GM12878 (cell line): ENCODE results near the gene SLC4A5. TPM values are rescaled to one million over a fixed set of nuclear protein-coding genes. Genes with fewer than 3 reads are reported as not detected.
A peak's percentile ranks its signal among the peaks of the same experiment; 100 is the strongest.
"Not testable (repeated sequence)": the region's sequence is repeated elsewhere in the genome, so short reads cannot be mapped to it uniquely, and the experiment has no call there.

Experiments used
- ATAC-seq: fragments of 200-7000 bp; cut with Tn5 transposase; 3 replicates; pipeline ENCODE4 v1.9.1; 2020; ENCODE audit warnings: mild to moderate bottlenecking, moderate library complexity
- BruUV-seq: library from RNA; stranded (reverse); fragments of 400-500 nt; replicated peaks from 2 replicates; lab custom pipeline; 2021; lab: Mats Ljungman, UMichigan
- CTCF ChIA-PET: fragments of 300-600 bp; sonication (Branson Sonifier 250); formaldehyde crosslinking; extraction: SDS; loops from one replicate; lab custom pipeline; 2021; ENCODE audit warnings: inconsistent platforms; lab: Yijun Ruan, JAX
- POLR2A ChIA-PET: fragments of 350-600 bp; formaldehyde crosslinking; extraction: SDS; loops from one replicate; lab custom pipeline; 2021; ENCODE audit warnings: inconsistent platforms; lab: Charles Lee
- RAD21 ChIA-PET: fragments of 300-600 bp; sonication (Branson Sonifier 250); formaldehyde crosslinking; loops from one replicate; lab custom pipeline; 2023; ENCODE audit warnings: antibody characterized with exemption; ENCODE audit not compliant: unreplicated experiment; lab: Charles Lee
- SMC1A ChIA-PET: fragments of 300-600 bp; sonication (Branson Sonifier 250); formaldehyde crosslinking; loops from one replicate; lab custom pipeline; 2023; ENCODE audit not compliant: unreplicated experiment, uncharacterized antibody; lab: Charles Lee
- DNase-seq: peaks from one replicate; pipeline ENCODE4 v3.0.0-alpha.2; 2011; ENCODE audit warnings: low read depth, low spot score
- FAIRE-seq: peaks from 3 replicates; lab custom pipeline; 2011; peaks lifted over from hg19 to GRCh38; lab: Jason Lieb, UNC
- H2AFZ ChIP-seq: 2 replicates; pipeline ENCODE4 v1.6.0; 2011; ENCODE audit warnings: low read depth, low read length, control low read depth; ENCODE audit not compliant: control insufficient read depth
- H3K27ac ChIP-seq: 2 replicates; pipeline ENCODE4 v1.5.1; 2011; ENCODE audit warnings: control low read depth; ENCODE audit not compliant: control insufficient read depth, insufficient read depth
- H3K27me3 ChIP-seq, 2 experiments: replicated peaks in 1 of 2; 2 replicates each; pipeline versions ENCODE4 v1.6.0 to v1.6.1; 2011; ENCODE audit warnings: low read length in 1 of 2; ENCODE audit not compliant: control insufficient read depth in 2 of 2, insufficient read depth in 2 of 2
- H3K36me3 ChIP-seq, 2 experiments: 2 replicates each; pipeline ENCODE4 v1.5.1; 2011; ENCODE audit warnings: low read length in 1 of 2; ENCODE audit not compliant: control insufficient read depth in 2 of 2, insufficient read depth in 2 of 2
- H3K4me1 ChIP-seq: 2 replicates; pipeline ENCODE4 v1.6.1; 2011; ENCODE audit warnings: mild to moderate bottlenecking, low read length, moderate library complexity, mixed read lengths; ENCODE audit not compliant: control insufficient read depth, insufficient read depth
- H3K4me2 ChIP-seq: 2 replicates; pipeline ENCODE4 v1.6.0; 2011; ENCODE audit warnings: control low read depth; ENCODE audit not compliant: control insufficient read depth, insufficient read depth
- H3K4me3 ChIP-seq: fragments of 200-600 bp; sonication (generic); 2 replicates; pipeline ENCODE4 v1.5.1; 2016
- H3K79me2 ChIP-seq: 2 replicates; pipeline ENCODE4 v1.6.0; 2011; ENCODE audit warnings: low read length; ENCODE audit not compliant: control insufficient read depth, insufficient read depth
- H3K9ac ChIP-seq: 2 replicates; pipeline ENCODE4 v1.8.0; 2011; ENCODE audit warnings: low read length, control low read depth, mixed read lengths; ENCODE audit not compliant: control insufficient read depth, insufficient read depth
- H3K9me3 ChIP-seq: replicated peaks from 3 replicates; pipeline ENCODE4 v1.5.1; 2011; ENCODE audit warnings: mild to moderate bottlenecking, low read length; ENCODE audit not compliant: control insufficient read depth, insufficient read depth
- H4K20me1 ChIP-seq: 2 replicates; pipeline ENCODE4 v1.6.0; 2011; ENCODE audit not compliant: control insufficient read depth, insufficient read depth
- SMAD5 ChIP-seq: IDR thresholded peaks from 2 replicates; pipeline ENCODE4 v1.6.1; 2016; ENCODE audit warnings: antibody characterized with exemption, low read depth
- SPI1 ChIP-seq: IDR thresholded peaks from 2 replicates; pipeline ENCODE4 v1.6.1; 2011; ENCODE audit warnings: low read depth, mild to moderate bottlenecking, low read length, moderate library complexity, borderline replicate concordance; ENCODE audit not compliant: insufficient read depth
- WGBS: methylation state at CpG from one replicate; pipeline ENCODE4 v1.1.6; 2016; ENCODE audit warnings: low lambda C conversion rate; ENCODE audit not compliant: insufficient replicate concordance, insufficient coverage; ENCODE audit errors: missing lambda C conversion rate; 5-methylcytosine and 5-hydroxymethylcytosine counted together
- in situ Hi-C: fragments of 300-500 bp; cut with MboI; formaldehyde crosslinking; loops from 9 replicates; pipeline ENCODE4 v1.14.3; 2018; ENCODE audit warnings: mixed read lengths
- intact Hi-C: fragments of 100-400 bp; cut with micrococcal nuclease; formaldehyde crosslinking; loops from one replicate; pipeline ENCODE4 v1.14.2; 2022; ENCODE audit not compliant: unreplicated experiment
- polyA plus RNA-seq, 11 experiments: library from polyadenylated mRNA; depleted of rRNA in 4 of 11; unstranded in 6 of 11; stranded (reverse) in 5 of 11; fragments of >200 nt; fragmentation: Nextera tagmentation in 4 of 11; fragmentation: Illumina TruSeq in 1 of 11; extraction: Ambion mirVana in 4 of 11; extraction: Trizol in 1 of 11; gene quantifications; 1 replicate in 1 of 11; 2 replicates in 10 of 11; pipeline versions ENCODE4 v1.2.1 to v1.2.3, GENCODE V29; 2011 to 2016; ENCODE audit warnings: inconsistent platforms in 2 of 11, missing spikeins in 2 of 11, low read depth in 1 of 11
- total RNA-seq, 4 experiments: library from RNA; depleted of rRNA in 3 of 4; stranded (reverse); fragments of >200 nt in 3 of 4; fragmentation: Illumina TruSeq in 1 of 4; extraction: Trizol in 1 of 4; gene quantifications; 2 replicates each; pipeline versions ENCODE4 v1.2.1 to v1.2.3, GENCODE V29; 2013 to 2021

Gene SLC4A5
- total and polyA plus RNA-seq, 10 of the 15 experiments (the other 5 are each of a cell fraction or from before 2014, with no cell fraction given) = 0.15 to 4.7 (median 1.6) TPM

DNA sequence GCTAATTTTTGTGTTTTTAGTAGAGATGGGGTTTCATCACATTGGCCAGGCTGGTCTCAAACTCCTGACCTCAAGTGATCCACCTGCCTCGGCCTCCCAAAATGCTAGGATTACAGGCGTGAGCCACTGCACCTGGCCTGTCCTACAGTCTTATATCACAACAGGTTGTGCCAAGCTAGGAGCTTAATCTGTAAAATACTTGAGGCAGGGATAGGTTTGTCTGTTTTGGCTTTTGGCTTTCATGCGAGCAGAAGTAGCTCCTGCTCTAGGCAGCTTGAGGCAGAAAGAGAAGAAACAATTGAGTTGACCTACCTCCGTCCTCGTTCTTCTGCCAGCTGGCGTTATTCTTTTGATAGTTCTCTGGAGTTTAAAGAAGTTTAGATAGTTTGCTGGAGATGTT, 127.4 kb downstream of the SLC4A5 start:
- ATAC-seq, in situ Hi-C loops: not testable (repeated sequence)

DNA sequence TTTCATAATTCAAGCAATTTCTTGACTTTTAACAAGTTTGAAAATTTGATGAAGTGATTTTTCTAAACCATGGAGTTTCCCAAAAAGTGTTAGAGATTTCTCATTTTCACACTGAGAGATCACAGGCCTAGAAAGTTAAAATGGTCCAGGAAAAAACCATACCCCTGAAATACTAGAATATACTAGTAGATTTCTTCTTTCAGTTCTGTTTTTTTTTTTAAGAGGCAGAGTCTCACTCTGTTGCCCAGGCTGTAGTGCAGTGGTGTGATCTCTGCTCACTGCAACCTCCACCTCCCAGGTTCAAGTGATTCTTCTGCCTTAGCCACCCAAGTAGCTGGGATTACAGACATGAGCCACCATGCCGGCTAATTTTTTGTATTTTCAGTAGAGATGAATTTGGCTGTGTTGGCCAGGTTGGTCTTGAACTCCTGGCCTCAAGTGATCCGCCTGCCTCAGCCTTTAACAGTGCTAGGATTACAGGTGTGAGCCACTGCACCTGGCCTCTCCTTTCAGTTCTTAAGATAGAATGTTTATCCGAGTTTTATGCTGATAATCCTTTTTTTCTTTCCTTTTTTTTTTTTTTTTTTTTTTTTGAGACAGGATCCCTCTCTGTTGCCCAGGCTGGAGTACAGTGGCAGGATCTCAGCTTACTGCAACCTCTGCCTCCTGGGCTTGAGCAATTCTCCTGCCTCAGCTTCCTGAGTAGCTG, 130.4 kb downstream of the SLC4A5 start:
- no peak for DNase-seq
- Histone ChIP-seq H3K36me3 (peaks cover 15 to 53% of the 10 kb centered on the region in 2 experiments), H3K27ac (no peak overlapping the region; the same call in 1 of the 2 replicates), H3K4me2 (no peak overlapping the region), H3K9ac (no peak overlapping the region), H3K79me2 (peaks cover 6% of the 10 kb centered on the region), H3K27me3 (no peaks in the 10 kb centered on the region), H3K4me3 (no peak overlapping the region), H3K4me1 (no peaks in the 10 kb centered on the region; the same call in 1 of the 2 replicates), H2AFZ (no peak overlapping the region), H3K9me3 (no peaks in the 10 kb centered on the region), H4K20me1 (no peaks in the 10 kb centered on the region)
- 100% methylated on average over 3 of the region's 3 CpGs for WGBS
- ATAC-seq = peak; percentile 75
- TF ChIP-seq SPI1 (peak; percentile 32; the same call in 1 of the 2 replicates), SMAD5 (no peak)
- ChIA-PET CTCF (interaction anchor here (2.4 kb wide), 1 partner anchor 13 kb away, joined by 11 read pairs; the partner anchor contains the start of gene MTHFD2), SMC1A (interaction anchor here (1.3 to 2.1 kb wide), 2 partner anchors 13 to 92 kb away, joined by 3 to 10 read pairs; no protein-coding TSS in a partner anchor), RAD21 (no interaction called here), POLR2A (interaction anchor here (0.7 to 1.3 kb wide), 2 partner anchors 35 to 38 kb away, joined by 7 to 11 read pairs; partner anchors contain the start of gene MOB1A)
- in situ Hi-C loops = no loop called here
- BruUV-seq = no TSS peak
- FAIRE-seq = no peak
- intact Hi-C loops = no loop called here

More for the DNA sequence above, 127.4 kb downstream of the SLC4A5 start:
- ChIA-PET POLR2A (interaction anchor here (0.7 kb wide), 2 partner anchors 15 to 43 kb away, joined by 3 to 4 read pairs; no protein-coding TSS in a partner anchor), SMC1A (interaction anchor here (0.8 to 1.9 kb wide), 7 partner anchors 8 to 389 kb away, joined by 3 to 11 read pairs (median 3); no protein-coding TSS in a partner anchor), CTCF (interaction anchor here (0.6 to 2.0 kb wide), 11 partner anchors 9 to 392 kb away, joined by 3 to 12 read pairs (median 4); no protein-coding TSS in a partner anchor), RAD21 (interaction anchor here (1.1 to 2.9 kb wide), 2 partner anchors 11 to 34 kb away, joined by 3 to 10 read pairs; no protein-coding TSS in a partner anchor)
- H3K4me3 ChIP-seq, H4K20me1 ChIP-seq, H3K27ac ChIP-seq, DNase-seq, H3K4me2 ChIP-seq, H2AFZ ChIP-seq, H3K79me2 ChIP-seq, H3K9me3 ChIP-seq, BruUV-seq, H3K9ac ChIP-seq, H3K27me3 ChIP-seq, H3K4me1 ChIP-seq, intact Hi-C loops, FAIRE-seq: not testable (repeated sequence)
- H3K36me3 ChIP-seq = peaks cover 8 to 43% of the 10 kb centered on the region in 2 experiments
- WGBS = 89% methylated on average over 6 of the region's 6 CpGs
